ENCODE measurements around the gene RHNO1. TPM values are rescaled to one million over a fixed set of nuclear protein-coding genes. Genes with fewer than 3 reads are reported as not detected.

RHNO1 gene
- total RNA-seq, 4 donors from 2014 or later: 15.1 to 20.0 (median 18.6) TPM

DNA sequence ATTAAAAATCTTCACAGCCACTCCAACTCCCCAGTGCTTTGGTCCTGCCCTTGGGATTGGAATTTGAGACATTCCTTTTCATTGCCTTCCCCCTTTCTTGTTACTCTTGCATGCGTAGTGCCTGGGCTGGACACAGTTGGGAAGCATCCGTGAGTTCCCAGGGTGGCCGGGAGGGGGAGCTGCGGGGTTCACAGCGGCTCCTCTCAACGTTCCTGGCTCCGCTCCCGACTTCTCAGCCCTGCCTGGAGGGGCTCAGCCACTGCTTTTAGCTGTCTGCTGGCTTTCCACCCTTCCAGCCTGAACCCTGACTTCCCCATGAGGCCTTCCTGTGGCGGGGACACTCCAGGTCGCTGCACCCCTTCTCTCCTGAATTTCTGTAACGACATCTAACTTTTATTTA, 23.4 kb upstream of the RHNO1 start:
- intact Hi-C loops (cut with DNase I): loop anchor here (10.0 kb wide), 1 partner anchor 181 kb away; no protein-coding TSS in a partner anchor
- Histone ChIP-seq H3K36me3 (peaks cover 0 to 24% (median 2%) of the 10 kb centered on the region in 3 donors), H3K27me3 (no peaks in the 10 kb centered on the region), H3K4me1 (peaks cover 0 to 4% (median 0%) of the 10 kb centered on the region in 3 donors), H3K9me3 (no peaks in the 10 kb centered on the region), H3K4me3 (no peak overlapping the region), H3K27ac (no peak overlapping the region)
- 28 to 35% methylated on average over 5 to 11 of the region's 11 CpGs for WGBS, 2 donors
- no peak for DNase-seq
- no peak for TF ChIP-seq POLR2A (IDR thresholded peaks at IDR 0.05)
- TF ChIP-seq, protein P1, sequence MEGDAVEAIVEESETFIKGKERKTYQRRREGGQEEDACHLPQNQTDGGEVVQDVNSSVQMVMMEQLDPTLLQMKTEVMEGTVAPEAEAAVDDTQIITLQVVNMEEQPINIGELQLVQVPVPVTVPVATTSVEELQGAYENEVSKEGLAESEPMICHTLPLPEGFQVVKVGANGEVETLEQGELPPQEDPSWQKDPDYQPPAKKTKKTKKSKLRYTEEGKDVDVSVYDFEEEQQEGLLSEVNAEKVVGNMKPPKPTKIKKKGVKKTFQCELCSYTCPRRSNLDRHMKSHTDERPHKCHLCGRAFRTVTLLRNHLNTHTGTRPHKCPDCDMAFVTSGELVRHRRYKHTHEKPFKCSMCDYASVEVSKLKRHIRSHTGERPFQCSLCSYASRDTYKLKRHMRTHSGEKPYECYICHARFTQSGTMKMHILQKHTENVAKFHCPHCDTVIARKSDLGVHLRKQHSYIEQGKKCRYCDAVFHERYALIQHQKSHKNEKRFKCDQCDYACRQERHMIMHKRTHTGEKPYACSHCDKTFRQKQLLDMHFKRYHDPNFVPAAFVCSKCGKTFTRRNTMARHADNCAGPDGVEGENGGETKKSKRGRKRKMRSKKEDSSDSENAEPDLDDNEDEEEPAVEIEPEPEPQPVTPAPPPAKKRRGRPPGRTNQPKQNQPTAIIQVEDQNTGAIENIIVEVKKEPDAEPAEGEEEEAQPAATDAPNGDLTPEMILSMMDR (IDR thresholded peaks at IDR 0.05): peak; percentile 39 to 80 (median 68)

DNA sequence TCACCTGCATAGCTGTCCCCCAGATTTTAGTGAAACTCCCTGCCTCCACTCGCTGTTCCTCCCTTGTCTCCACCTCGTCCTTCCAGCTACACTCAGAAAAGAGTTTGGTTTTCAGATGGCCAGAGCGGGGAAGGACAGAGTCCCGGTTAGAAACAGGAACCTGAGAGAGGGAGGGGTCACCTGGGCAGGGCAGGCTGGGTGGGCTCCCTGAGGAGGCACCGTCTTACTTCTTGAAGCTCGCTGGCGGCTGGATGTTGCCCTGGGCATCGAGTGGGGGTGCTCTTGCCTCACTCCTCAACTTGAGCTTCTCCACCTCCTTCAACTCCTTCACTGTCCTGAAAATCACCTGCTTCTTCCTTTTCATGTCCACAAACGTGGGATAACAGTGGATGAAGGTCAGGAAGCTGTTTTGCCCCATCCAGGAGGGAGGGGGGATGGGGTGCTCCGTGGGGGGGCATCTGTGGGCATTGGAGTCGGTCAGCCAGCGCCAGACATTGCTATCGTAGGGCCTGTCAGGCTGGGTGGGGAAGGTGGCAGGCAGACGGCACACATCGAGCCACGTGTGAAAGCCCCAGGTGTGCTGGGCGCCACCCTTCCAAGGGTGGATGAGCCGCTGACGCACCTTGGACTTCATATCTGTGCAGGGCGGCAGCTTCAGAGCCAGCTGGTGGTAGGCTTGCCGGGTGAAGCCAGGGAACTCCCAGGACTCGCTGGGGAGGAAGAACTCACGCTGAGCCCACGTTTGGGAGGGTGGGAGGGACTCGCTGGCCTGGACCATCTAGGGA, 22.2 kb upstream of the RHNO1 start:
- Histone ChIP-seq H3K4me1 (peaks cover 0 to 4% (median 0%) of the 10 kb centered on the region in 3 donors), H3K36me3 (peaks cover 0 to 36% (median 3%) of the 10 kb centered on the region in 3 donors), H3K27ac (no peak overlapping the region), H3K4me3 (no peak overlapping the region), H3K27me3 (no peaks in the 10 kb centered on the region), H3K9me3 (no peaks in the 10 kb centered on the region)
- DNase-seq: no peak
- intact Hi-C loops (cut with DNase I): loop anchor here (10.0 kb wide), 1 partner anchor 180 kb away; no protein-coding TSS in a partner anchor
- 76 to 86% methylated on average over 7 to 13 of the region's 25 CpGs for WGBS, 2 donors
- TF ChIP-seq, protein P1 (IDR thresholded peaks at IDR 0.05): no peak
- TF ChIP-seq POLR2A (IDR thresholded peaks at IDR 0.05): no peak

DNA sequence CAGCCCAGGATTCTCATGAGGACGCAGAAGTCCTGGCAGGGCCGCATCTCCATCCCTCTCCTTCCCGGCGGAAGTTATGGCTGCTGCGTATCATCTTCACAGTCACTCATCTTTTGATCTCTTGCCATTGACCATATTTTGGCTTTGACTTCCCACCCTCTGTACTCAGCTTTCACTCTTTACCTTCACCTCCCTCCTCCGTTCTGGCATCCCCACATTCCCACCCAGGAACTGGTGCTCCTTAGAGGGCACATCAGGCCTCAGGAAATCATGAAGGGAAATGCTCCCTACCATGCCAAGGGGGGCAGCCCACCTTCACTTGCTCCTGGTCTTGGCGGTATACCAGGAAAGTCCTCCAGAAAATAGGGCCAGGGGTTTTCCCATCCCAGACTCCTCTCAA, 21.5 kb upstream of the RHNO1 start:
- TF ChIP-seq POLR2A (IDR thresholded peaks at IDR 0.05): no peak
- TF ChIP-seq, protein P1 (IDR thresholded peaks at IDR 0.05): no peak
- WGBS, 2 donors: 92 to 94% methylated on average over 7 of the region's 7 CpGs
- no peak for DNase-seq
- Histone ChIP-seq H3K27me3 (no peaks in the 10 kb centered on the region), H3K27ac (no peak overlapping the region), H3K4me1 (peaks cover 0 to 4% (median 0%) of the 10 kb centered on the region in 3 donors), H3K9me3 (no peaks in the 10 kb centered on the region), H3K4me3 (no peak overlapping the region), H3K36me3 (peaks cover 0 to 37% (median 3%) of the 10 kb centered on the region in 3 donors)
- intact Hi-C loops (cut with DNase I): loop anchor here (10.0 kb wide), 1 partner anchor 179 kb away; no protein-coding TSS in a partner anchor

DNA sequence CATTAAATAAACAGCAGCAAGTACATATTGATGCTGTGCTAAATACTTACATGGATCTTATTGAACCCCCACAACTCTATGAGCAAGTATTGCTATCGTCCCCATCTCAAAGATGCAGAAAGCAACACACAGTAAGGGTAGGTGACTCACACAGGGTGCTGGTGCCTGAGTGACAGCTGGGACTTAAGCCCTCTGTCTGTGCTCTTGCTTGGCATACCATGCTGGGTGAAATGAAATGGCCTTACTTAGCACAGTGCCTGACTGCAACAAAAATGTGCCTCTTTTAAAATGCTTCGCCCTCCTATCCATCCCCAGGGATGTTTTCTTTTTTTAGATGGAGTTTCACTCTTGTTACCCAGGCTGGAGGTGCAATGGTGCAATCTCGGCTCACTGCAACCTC, 21.0 kb upstream of the RHNO1 start:
- Histone ChIP-seq H3K4me1 (peaks cover 0 to 4% (median 0%) of the 10 kb centered on the region in 3 donors), H3K36me3 (peaks cover 0 to 37% (median 3%) of the 10 kb centered on the region in 3 donors), H3K9me3 (no peaks in the 10 kb centered on the region), H3K27me3 (no peaks in the 10 kb centered on the region), H3K4me3 (no peak overlapping the region), H3K27ac (no peak overlapping the region)
- WGBS, 2 donors: 90 to 92% methylated on average over 3 of the region's 3 CpGs
- DNase-seq: no peak
- no peak for TF ChIP-seq POLR2A (IDR thresholded peaks at IDR 0.05)
- TF ChIP-seq, protein P1 (IDR thresholded peaks at IDR 0.05): no peak
- intact Hi-C loops (cut with DNase I): loop anchor here (10.0 kb wide), 1 partner anchor 179 kb away; no protein-coding TSS in a partner anchor

DNA sequence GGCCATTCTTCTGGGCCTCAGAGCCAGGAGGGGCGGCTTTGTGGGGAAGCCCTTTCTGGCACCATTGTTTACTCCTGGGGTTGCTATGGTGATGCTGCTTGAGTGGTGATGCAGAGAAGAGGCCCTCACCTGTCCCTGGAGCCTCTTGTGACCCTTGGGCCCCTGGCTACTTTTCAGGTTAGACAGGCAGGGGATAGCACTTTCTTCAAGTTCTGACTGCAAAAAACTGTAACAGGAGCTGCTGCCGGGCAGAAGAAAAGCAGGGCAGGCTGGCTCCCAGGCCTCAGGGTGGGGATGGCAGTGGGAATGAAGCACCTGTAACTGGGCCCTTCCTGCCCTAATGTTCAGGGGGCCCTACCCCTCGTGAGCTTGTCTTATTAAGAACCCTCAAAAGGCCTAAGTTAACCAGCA, 20.0 kb upstream of the RHNO1 start, which contains the start of gene TEX52:
Gene TEX52, minus strand, starts transcription at position 19 of the 411 bp plus-strand sequence. Its CDS starts 13 bp downstream, at position 6.
- no peak within 1 kb of the TSS for H3K27ac ChIP-seq
- no peak within 1 kb of the TSS for H3K4me3 ChIP-seq
- TF ChIP-seq POLR2A (IDR thresholded peaks at IDR 0.05): no peak
- TF ChIP-seq, protein P1 (IDR thresholded peaks at IDR 0.05): no peak
- H3K4me1 ChIP-seq: peaks cover 0 to 4% (median 0%) of the 10 kb centered on the region in 3 donors
- H3K9me3 ChIP-seq: no peaks in the 10 kb centered on the region
- no peak for DNase-seq
- no peaks in the 10 kb centered on the region for H3K27me3 ChIP-seq
- intact Hi-C loops (cut with DNase I): loop anchor here (10.0 kb wide), 1 partner anchor 178 kb away; no protein-coding TSS in a partner anchor
- 79% methylated on average over 3 of the region's 3 CpGs; no CpG with 5 or more reads in 1 of the 2 donors for WGBS, 2 donors
- peaks cover 0 to 37% (median 3%) of the 10 kb centered on the region in 3 donors for H3K36me3 ChIP-seq

Data from esophagus squamous epithelium (tissue), 5 donors.